ENCODE results near the gene PTH2.

Gene PTH2

DNA sequence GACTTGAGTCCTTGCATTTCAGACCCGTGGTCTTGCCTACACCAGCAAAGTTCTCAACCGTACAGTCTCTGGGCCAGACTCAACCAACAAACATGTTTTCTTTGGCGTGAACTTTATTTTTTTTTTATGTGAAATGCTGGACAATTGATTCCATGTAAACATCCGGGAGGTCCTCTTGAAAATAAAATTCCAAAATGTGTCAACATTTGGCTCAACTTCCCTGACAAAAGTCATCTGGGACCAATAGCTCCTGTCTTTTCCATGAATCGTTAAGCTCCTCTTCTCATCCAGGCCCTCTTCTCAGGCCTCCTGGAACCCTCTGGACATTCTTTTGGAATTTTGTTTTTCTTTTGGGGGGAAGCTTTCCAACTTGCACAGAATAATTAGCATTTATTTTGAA is 32.5 kb upstream of the PTH2 start:
- TF ChIP-seq CTCF (IDR thresholded peaks at IDR 0.05; ENCODE audit: low read depth, low read length) = no peak
- peak; percentile 56 for DNase-seq (ENCODE audit: extremely low read depth, low read depth)

DNA sequence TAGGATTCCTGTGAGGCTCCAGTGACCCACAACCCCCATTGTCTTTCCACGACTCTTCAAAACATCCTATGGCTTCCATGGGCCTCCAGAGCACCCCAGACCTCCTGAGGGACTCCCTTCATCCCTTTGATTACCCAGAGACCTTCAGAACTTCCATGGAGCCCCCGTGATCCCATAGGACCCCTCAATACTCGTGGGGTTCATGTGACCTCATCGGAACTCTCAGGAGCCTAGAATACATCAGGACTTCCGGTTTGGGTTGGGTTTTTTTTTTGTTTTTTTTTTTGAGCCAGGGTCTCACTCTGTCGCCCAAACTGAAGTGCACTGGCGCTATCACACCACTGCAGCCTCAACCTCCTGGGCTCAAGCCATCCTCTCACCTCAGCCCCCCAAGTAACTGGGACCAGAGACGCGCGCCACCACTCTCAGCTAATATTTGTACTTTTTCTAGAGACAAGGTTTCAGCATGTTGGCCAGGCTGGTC is 30.6 kb upstream of the PTH2 start:
- no peak for DNase-seq (ENCODE audit: extremely low read depth, low read depth)
- no peak for TF ChIP-seq CTCF (IDR thresholded peaks at IDR 0.05; ENCODE audit: low read depth, low read length)

GRCh38 chr19:49453013-49453756 is 29.9 kb upstream of the PTH2 start, which contains the start of gene ALDH16A1:
ALDH16A1 (plus strand) TSS chr19:49453225; CDS start chr19:49453332, 107 bp downstream.
- no peak for TF ChIP-seq CTCF (IDR thresholded peaks at IDR 0.05; ENCODE audit: low read depth, low read length)
- peak; percentile 94 for DNase-seq (ENCODE audit: extremely low read depth, low read depth)

DNA sequence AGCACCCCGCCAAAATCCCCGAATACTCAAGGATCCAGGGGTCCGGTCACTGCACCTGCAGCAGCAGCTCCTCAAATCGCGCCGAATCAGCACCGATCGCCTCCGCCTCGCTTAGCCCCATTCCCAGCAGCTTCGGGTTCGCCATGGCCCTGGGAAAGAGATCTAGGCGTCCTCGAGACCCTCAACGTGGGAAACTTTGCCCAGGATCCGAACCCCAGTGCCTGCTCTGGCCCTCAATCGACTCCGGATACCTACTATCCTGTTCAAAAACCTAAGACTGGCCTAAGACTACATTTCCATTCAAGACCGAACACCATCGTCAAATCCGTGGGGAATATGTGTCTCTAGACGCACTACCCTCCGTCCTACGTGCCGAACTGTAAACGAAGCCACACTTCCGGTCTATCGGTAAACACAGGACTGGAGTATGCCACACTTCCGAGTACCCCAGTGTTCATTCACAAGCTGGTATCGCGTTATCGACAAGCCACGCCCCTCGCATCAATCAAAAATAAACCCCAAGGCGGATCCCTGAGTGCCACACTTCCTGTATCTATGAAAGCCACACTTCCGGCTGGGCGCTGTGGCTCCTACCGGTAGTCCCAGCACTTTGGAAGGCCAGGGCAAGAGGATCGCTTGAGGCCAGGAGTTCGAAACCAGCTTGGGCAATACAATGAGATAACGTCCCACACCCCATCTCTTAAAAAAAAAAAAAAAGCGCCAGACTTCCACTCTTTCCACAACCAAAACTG is 28.4 kb upstream of the PTH2 start, which contains the start of gene PIH1D1:
Gene PIH1D1, minus strand, starts transcription at position 385 of the 752 bp plus-strand sequence. Its CDS starts 240 bp downstream, at position 145.
- peak; percentile 18 for TF ChIP-seq CTCF (IDR thresholded peaks at IDR 0.05; ENCODE audit: low read depth, low read length)
- peak; percentile 97 for DNase-seq (ENCODE audit: extremely low read depth, low read depth)

GRCh38 chr19:49450405-49450804 is 27.2 kb upstream of the PTH2 start:
- TF ChIP-seq CTCF (IDR thresholded peaks at IDR 0.05; ENCODE audit: low read depth, low read length) = no peak
- DNase-seq (ENCODE audit: extremely low read depth, low read depth) = no peak

DNA sequence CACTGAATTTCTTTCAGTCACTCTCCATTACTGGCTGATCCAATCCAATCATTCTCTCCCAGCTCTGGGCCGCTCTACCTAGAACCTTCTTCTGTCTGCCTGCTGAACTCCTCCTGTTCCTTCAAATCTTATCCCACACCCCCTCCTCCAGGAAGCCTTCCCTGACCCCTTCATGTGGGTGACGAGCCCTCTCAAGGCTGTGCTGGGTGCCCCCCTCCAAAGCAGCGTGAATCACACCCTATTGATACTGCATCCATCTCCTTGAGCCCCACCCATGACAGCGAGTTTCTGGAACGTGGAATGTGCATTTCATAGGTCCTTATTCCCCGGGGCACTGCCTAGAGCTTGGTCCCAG is 25.2 kb upstream of the PTH2 start:
- no peak for TF ChIP-seq CTCF (IDR thresholded peaks at IDR 0.05; ENCODE audit: low read depth, low read length)

More for the DNA sequence above, 25.2 kb upstream of the PTH2 start:
- no peak for DNase-seq (ENCODE audit: extremely low read depth, low read depth)

All from AG09319 (cell line).